Neural progenitor cell (in vitro differentiated cells): Measurements from ENCODE around the gene PIGN.

Source experiments
- EZH2 ChIP-seq: fragments of 200-600 bp; sonication (generic); IDR thresholded peaks from 2 replicates; pipeline ENCODE4 v1.6.1; 2017; ENCODE audit warnings: antibody characterized with exemption, mild to moderate bottlenecking, moderate library complexity
- EZH2phosphoT487 ChIP-seq: fragments of 200-600 bp; sonication (generic); IDR thresholded peaks from 2 replicates; pipeline ENCODE4 v1.6.1; 2017; ENCODE audit warnings: antibody characterized with exemption
- TF ChIP-seq, protein P1 (sequence below): fragments of 200-600 bp; sonication (generic); IDR thresholded peaks from 2 replicates; pipeline ENCODE4 v1.5.1; 2017; ENCODE audit warnings: antibody characterized with exemption, mild to moderate bottlenecking

DNA sequence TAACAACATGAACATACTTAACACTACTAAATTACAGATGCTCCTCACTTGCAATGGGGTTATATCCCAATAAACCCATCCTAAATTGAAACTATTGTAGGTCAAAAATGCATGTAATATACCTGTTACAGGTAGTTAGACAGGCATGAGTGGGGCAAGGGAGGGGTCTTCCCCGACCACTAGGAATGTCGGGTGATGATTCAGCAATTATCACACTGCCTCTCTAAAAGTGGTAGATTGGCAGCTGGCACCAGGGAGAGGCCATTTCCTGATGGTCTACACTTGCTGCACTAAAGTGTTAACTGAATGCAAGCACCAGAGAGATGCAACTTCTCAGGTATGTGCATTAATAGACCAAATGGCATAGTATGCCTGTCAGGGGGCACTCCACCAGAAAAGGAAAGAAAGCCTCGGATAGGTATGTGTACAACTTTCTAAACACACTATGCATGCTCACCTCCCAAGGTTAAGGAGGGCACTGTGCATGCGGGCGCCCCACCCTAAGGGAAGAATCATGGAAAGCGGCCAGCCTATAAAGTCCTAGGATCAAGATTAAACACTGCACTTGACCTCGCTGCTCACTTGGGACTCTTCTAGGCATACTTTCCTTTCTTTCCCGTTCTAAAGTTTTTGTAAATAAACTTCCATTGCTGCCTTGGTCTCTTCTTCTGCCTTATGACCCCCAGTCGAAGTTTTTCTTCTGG lies 35.6 kb downstream of the PIGN start:
- TF ChIP-seq, protein P1, sequence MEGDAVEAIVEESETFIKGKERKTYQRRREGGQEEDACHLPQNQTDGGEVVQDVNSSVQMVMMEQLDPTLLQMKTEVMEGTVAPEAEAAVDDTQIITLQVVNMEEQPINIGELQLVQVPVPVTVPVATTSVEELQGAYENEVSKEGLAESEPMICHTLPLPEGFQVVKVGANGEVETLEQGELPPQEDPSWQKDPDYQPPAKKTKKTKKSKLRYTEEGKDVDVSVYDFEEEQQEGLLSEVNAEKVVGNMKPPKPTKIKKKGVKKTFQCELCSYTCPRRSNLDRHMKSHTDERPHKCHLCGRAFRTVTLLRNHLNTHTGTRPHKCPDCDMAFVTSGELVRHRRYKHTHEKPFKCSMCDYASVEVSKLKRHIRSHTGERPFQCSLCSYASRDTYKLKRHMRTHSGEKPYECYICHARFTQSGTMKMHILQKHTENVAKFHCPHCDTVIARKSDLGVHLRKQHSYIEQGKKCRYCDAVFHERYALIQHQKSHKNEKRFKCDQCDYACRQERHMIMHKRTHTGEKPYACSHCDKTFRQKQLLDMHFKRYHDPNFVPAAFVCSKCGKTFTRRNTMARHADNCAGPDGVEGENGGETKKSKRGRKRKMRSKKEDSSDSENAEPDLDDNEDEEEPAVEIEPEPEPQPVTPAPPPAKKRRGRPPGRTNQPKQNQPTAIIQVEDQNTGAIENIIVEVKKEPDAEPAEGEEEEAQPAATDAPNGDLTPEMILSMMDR: no peak
- TF ChIP-seq EZH2 (no peak), EZH2phosphoT487 (no peak)
